ENCODE results near the gene PKHD1. TPM values are rescaled to one million over a fixed set of nuclear protein-coding genes. Genes with fewer than 3 reads are reported as not detected.

Gene PKHD1
- total RNA-seq, 1 donor from 2014 or later = not detected

GRCh38 chr6:51594981-51595380 lies 492.4 kb downstream of the PKHD1 start:
- H3K4me1 Mint-ChIP-seq (ENCODE audit: low read depth) = no peaks in the 10 kb centered on the region
- H3K27me3 Mint-ChIP-seq (ENCODE audit: low read depth) = no peaks in the 10 kb centered on the region
- TF ChIP-seq CTCF (IDR thresholded peaks at IDR 0.05) = no peak
- no peak for DNase-seq (ENCODE audit: low spot score)
- H3K36me3 Mint-ChIP-seq (ENCODE audit: low read depth) = peaks cover 4% of the 10 kb centered on the region
- no peak overlapping the region for H3K4me3 Mint-ChIP-seq (ENCODE audit: unreplicated experiment)
- H3K27ac Mint-ChIP-seq (ENCODE audit: unreplicated experiment) = no peak overlapping the region
- peaks cover 12% of the 10 kb centered on the region for H3K9me3 Mint-ChIP-seq (ENCODE audit: low read depth)

GRCh38 chr6:51585264-51585663 lies 502.1 kb downstream of the PKHD1 start:
- Mint-ChIP-seq H3K4me1 (ENCODE audit: low read depth) (no peaks in the 10 kb centered on the region), H3K36me3 (ENCODE audit: low read depth) (peaks cover 4% of the 10 kb centered on the region), H3K4me3 (ENCODE audit: unreplicated experiment) (no peak overlapping the region), H3K27ac (ENCODE audit: unreplicated experiment) (no peak overlapping the region), H3K9me3 (ENCODE audit: low read depth) (peaks cover 19% of the 10 kb centered on the region), H3K27me3 (ENCODE audit: low read depth) (no peaks in the 10 kb centered on the region)
- no peak for DNase-seq (ENCODE audit: low spot score)
- TF ChIP-seq CTCF (IDR thresholded peaks at IDR 0.05) = no peak

- peaks cover 19% of the 10 kb centered on the region for H3K9me3 Mint-ChIP-seq (ENCODE audit: low read depth)
- no peak for TF ChIP-seq CTCF (IDR thresholded peaks at IDR 0.05)
- no peaks in the 10 kb centered on the region for H3K4me1 Mint-ChIP-seq (ENCODE audit: low read depth)
- DNase-seq (ENCODE audit: low spot score) = no peak
- no peak overlapping the region for H3K4me3 Mint-ChIP-seq (ENCODE audit: unreplicated experiment)
- peaks cover 4% of the 10 kb centered on the region for H3K36me3 Mint-ChIP-seq (ENCODE audit: low read depth)
- H3K27ac Mint-ChIP-seq (ENCODE audit: unreplicated experiment) = no peak overlapping the region
- H3K27me3 Mint-ChIP-seq (ENCODE audit: low read depth) = no peaks in the 10 kb centered on the region
Measured at GRCh38 chr6:51584163-51584562, 503.2 kb downstream of the PKHD1 start.

- H3K36me3 Mint-ChIP-seq (ENCODE audit: low read depth) = peaks cover 4% of the 10 kb centered on the region
- H3K27ac Mint-ChIP-seq (ENCODE audit: unreplicated experiment) = no peak overlapping the region
- DNase-seq (ENCODE audit: low spot score) = no peak
- no peaks in the 10 kb centered on the region for H3K4me1 Mint-ChIP-seq (ENCODE audit: low read depth)
- no peaks in the 10 kb centered on the region for H3K27me3 Mint-ChIP-seq (ENCODE audit: low read depth)
- TF ChIP-seq CTCF (IDR thresholded peaks at IDR 0.05) = no peak
- H3K4me3 Mint-ChIP-seq (ENCODE audit: unreplicated experiment) = no peak overlapping the region
- peaks cover 11% of the 10 kb centered on the region for H3K9me3 Mint-ChIP-seq (ENCODE audit: low read depth)
Measured at GRCh38 chr6:51578994-51579393, 508.4 kb downstream of the PKHD1 start.

GRCh38 chr6:51578362-51578761 lies 509.1 kb downstream of the PKHD1 start:
- Mint-ChIP-seq H3K4me3 (ENCODE audit: unreplicated experiment) (no peak overlapping the region), H3K4me1 (ENCODE audit: low read depth) (no peaks in the 10 kb centered on the region), H3K36me3 (ENCODE audit: low read depth) (peaks cover 4% of the 10 kb centered on the region), H3K27me3 (ENCODE audit: low read depth) (no peaks in the 10 kb centered on the region), H3K9me3 (ENCODE audit: low read depth) (peaks cover 10% of the 10 kb centered on the region), H3K27ac (ENCODE audit: unreplicated experiment) (no peak overlapping the region)
- DNase-seq (ENCODE audit: low spot score) = no peak
- TF ChIP-seq CTCF (IDR thresholded peaks at IDR 0.05) = no peak
